Transverse colon (tissue), 4 donors: ENCODE measurements around the gene SLC1A7. TPM values are rescaled to one million over a fixed set of nuclear protein-coding genes. Genes with fewer than 3 reads are reported as not detected.

ENCODE experiments used
- DNase-seq: peaks from one replicate; pipeline ENCODE4 v3.0.0-alpha.2; 2019
- H3K27ac ChIP-seq, 4 donors: fragments of 200-600 bp; sonication (generic); 2 replicates each; pipeline ENCODE4 v1.5.1; 2016 to 2018; ENCODE audit warnings: inconsistent platforms in 4 of 4
- H3K27me3 ChIP-seq: fragments of 200-600 bp; sonication (generic); 2 replicates; pipeline ENCODE4 v1.5.1; 2017; ENCODE audit warnings: inconsistent platforms
- H3K36me3 ChIP-seq, 4 donors: fragments of 200-600 bp; sonication (generic); 2 replicates each; pipeline ENCODE4 v1.5.1; 2017 to 2019; ENCODE audit warnings: inconsistent platforms in 4 of 4
- H3K4me1 ChIP-seq, 4 donors: fragments of 200-600 bp; sonication (generic); 2 replicates each; pipeline ENCODE4 v1.5.1; 2017 to 2020; ENCODE audit warnings: inconsistent platforms in 4 of 4
- H3K4me3 ChIP-seq, 4 donors: fragments of 200-600 bp; sonication (generic); 1 replicate in 1 of 4; 2 replicates in 3 of 4; pipeline versions ENCODE4 v1.5.1 to v1.6.1; 2017 to 2019; ENCODE audit warnings: inconsistent platforms in 4 of 4
- H3K9me3 ChIP-seq, 2 donors: fragments of 200-600 bp; sonication (generic); 2 replicates each; pipeline ENCODE4 v1.5.1; 2017 to 2019; ENCODE audit warnings: inconsistent platforms in 2 of 2
- CTCF ChIP-seq, 5 experiments: fragments of 200-600 bp in 3 of 5; fragments of 450-650 bp in 2 of 5; sonication (generic) in 3 of 5; IDR thresholded peaks; 1 replicate in 2 of 5; 2 replicates in 3 of 5; pipeline ENCODE4 v1.5.1; 2016 to 2017; ENCODE audit warnings: antibody characterized with exemption in 5 of 5, inconsistent platforms in 3 of 5, mild to moderate bottlenecking in 2 of 5, moderate library complexity in 1 of 5
- EP300 ChIP-seq: sonication (generic); formaldehyde crosslinking; IDR thresholded peaks from one replicate; pipeline ENCODE4 v1.6.1; 2017; ENCODE audit warnings: antibody characterized with exemption, low read depth
- POLR2A ChIP-seq: fragments of 450-650 bp; IDR thresholded peaks from one replicate; pipeline ENCODE4 v1.6.1; 2016; ENCODE audit warnings: antibody characterized with exemption, mild to moderate bottlenecking, moderate library complexity
- POLR2AphosphoS5 ChIP-seq, 3 donors: sonication (generic); formaldehyde crosslinking; IDR thresholded peaks; one replicate each; pipeline ENCODE4 v1.6.1; 2016; ENCODE audit warnings: antibody characterized with exemption in 3 of 3
- WGBS, 2 donors: methylation state at CpG; one replicate each; pipeline ENCODE4 v1.1.5; 2018; ENCODE audit warnings: low coverage in 1 of 2; 5-methylcytosine and 5-hydroxymethylcytosine counted together
- in situ Hi-C, 4 donors: fragments of 200-750 bp; cut with MboI; loops; one replicate each; pipeline versions ENCODE4 v1.15.0 to v1.15.1; 2017; ENCODE audit warnings: low sequenced_read_pairs in 3 of 4, low pct_ligation_motif_present in 1 of 4, low pct_unique_long_range_greater_than_20kb in 1 of 4
- intact Hi-C: fragments of 100-400 bp; cut with DNase I; formaldehyde crosslinking; loops from one replicate; pipeline ENCODE4 v1.15.1; 2023; ENCODE audit warnings: low total_unique reads
- total RNA-seq, 4 donors: library from RNA; depleted of rRNA; stranded (reverse); fragments of >200 nt; gene quantifications; one replicate each; pipeline ENCODE4 v1.1.0, GENCODE V29; 2016

The SLC1A7 gene
- total RNA-seq, 4 donors from 2014 or later: 1.1 to 1.6 (median 1.6) TPM; not detected in 1

DNA sequence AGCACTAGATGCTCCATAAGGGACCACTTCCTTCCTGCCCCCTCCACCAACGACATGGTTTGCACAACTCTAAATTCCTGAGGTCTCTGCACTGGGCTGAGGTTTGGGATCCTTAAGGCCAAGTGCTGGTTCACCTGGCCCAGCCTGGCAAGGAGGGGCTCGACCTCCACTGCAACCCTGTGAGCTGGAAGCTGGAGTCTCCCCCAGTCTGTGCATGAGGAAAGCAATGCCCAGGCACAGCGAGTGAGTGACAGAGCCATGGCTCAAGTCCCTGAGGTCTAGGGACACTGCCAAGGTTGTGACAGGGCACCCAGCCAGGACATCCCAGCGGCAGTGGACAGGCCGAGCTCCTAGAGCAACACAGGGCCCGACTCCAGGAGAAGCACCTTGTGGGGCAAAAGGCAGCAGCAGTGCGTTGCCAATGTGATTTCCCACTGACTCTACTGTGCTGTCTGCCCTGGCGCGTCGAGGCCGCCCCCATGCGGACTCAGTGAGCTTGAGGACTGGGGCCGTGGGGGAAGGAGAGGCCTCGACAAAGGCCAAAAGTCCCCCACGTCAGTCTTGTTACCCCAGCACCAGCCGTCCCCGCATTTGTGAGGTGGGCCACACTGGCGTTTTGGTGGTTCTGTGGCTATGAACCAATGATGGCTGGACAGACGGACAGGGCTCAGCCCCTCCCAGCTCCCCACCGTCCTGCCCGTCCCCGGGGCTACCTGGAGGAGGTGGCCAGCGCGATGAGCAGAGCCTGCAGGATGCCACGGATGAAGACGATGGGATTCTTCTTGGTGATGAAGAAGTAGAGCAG lies 50.4 kb downstream of the SLC1A7 start:
- H3K4me1 ChIP-seq: peaks cover 5 to 17% (median 9%) of the 10 kb centered on the region in 4 donors
- H3K4me3 ChIP-seq: no peak overlapping the region
- no peaks in the 10 kb centered on the region for H3K27me3 ChIP-seq
- DNase-seq: no peak
- in situ Hi-C loops: no loop called here
- WGBS, 2 donors: 88% methylated on average over 25 of the region's 26 CpGs; no CpG with 5 or more reads in 1 of the 2 donors
- no peak overlapping the region for H3K27ac ChIP-seq
- TF ChIP-seq POLR2AphosphoS5 (IDR thresholded peaks at IDR 0.05): no peak
- TF ChIP-seq POLR2A: no peak
- no peak for TF ChIP-seq EP300
- TF ChIP-seq CTCF (IDR thresholded peaks at IDR 0.05): no peak
- intact Hi-C loops: no loop called here
- no peaks in the 10 kb centered on the region for H3K9me3 ChIP-seq
- no peaks in the 10 kb centered on the region for H3K36me3 ChIP-seq

- Histone ChIP-seq H3K27ac (peak overlapping the region in 2 of 4 donors; percentile 3 to 6), H3K36me3 (no peaks in the 10 kb centered on the region), H3K9me3 (no peaks in the 10 kb centered on the region), H3K4me3 (no peak overlapping the region), H3K27me3 (no peaks in the 10 kb centered on the region), H3K4me1 (peaks cover 5 to 17% (median 9%) of the 10 kb centered on the region in 4 donors)
- peak; percentile 65 for DNase-seq
- WGBS, 2 donors: 79% methylated on average over 25 of the region's 37 CpGs; no CpG with 5 or more reads in 1 of the 2 donors
- intact Hi-C loops (no loop called here), in situ Hi-C loops (no loop called here)
- TF ChIP-seq EP300 (no peak), POLR2A (no peak), POLR2AphosphoS5 (IDR thresholded peaks at IDR 0.05) (no peak), CTCF (IDR thresholded peaks at IDR 0.05) (no peak)
These were observed 52.0 kb downstream of the SLC1A7 start for GRCh38 chr1:53090227-53091147.

DNA sequence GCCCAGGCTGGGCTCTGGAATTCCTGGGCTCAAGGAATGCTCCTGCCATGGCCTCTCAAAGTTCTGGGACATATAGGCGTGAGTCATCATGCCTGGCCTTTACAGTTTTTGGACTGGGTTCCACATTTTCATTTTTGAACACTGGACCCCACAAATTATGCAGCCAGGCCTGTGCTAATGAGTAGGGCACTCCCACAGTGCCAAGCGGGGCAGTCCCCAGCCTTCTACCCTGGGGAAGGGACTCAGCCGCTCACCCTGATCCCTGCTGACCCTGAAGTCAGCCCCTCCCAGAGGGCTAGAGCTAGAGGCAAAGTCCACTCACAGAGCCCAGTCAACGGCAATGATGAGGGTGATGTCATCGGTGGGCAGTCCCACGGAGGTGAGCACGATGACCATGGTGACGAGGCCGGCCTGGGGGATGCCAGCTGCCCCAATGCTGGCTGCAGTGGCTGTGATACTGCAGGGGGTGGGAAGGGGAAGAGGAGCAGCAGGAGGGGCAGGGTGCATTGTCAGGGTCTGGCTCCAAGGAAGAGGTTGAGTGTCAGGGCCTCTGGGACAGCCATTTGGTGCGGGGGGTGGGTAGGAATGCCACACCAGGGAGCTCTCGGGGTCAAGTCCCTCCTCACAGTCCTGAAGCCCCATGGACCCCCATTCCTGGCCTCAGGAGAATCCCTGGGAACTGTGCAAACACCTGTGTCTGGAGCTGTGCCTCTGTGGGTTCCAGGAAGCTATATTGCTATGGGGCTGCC lies 52.8 kb downstream of the SLC1A7 start:
- Histone ChIP-seq H3K36me3 (no peaks in the 10 kb centered on the region), H3K4me3 (no peak overlapping the region), H3K27ac (peak overlapping the region in 1 of 4 donors; percentile 6), H3K27me3 (no peaks in the 10 kb centered on the region), H3K9me3 (no peaks in the 10 kb centered on the region), H3K4me1 (peaks cover 5 to 17% (median 9%) of the 10 kb centered on the region in 4 donors)
- intact Hi-C loops: no loop called here
- in situ Hi-C loops: no loop called here
- WGBS, 2 donors: 73 to 75% methylated on average over 3 to 11 of the region's 11 CpGs
- TF ChIP-seq CTCF (IDR thresholded peaks at IDR 0.05) (no peak), EP300 (no peak), POLR2AphosphoS5 (IDR thresholded peaks at IDR 0.05) (no peak), POLR2A (no peak)
- DNase-seq: peak; percentile 54
